Neuron (in vitro differentiated cells): ENCODE results near the gene ADGRV1.

Experiments
- H2AFZ ChIP-seq: one replicate; pipeline ENCODE4 v1.6.1; 2013; ENCODE audit warnings: low read depth, mild to moderate bottlenecking, inconsistent platforms, low read length, moderate library complexity
- H3K27me3 ChIP-seq: one replicate; pipeline ENCODE4 v1.6.1; 2013; ENCODE audit warnings: low read length; ENCODE audit not compliant: insufficient read depth
- H3K36me3 ChIP-seq: one replicate; pipeline ENCODE4 v1.6.1; 2013; ENCODE audit warnings: low read length; ENCODE audit not compliant: insufficient read depth
- H3K4me1 ChIP-seq: one replicate; pipeline ENCODE4 v1.6.1; 2013; ENCODE audit warnings: low read length; ENCODE audit not compliant: insufficient read depth
- H3K4me3 ChIP-seq: 2 replicates; pipeline ENCODE4 v1.5.1; 2013; ENCODE audit warnings: mild to moderate bottlenecking, low read length, moderate library complexity
- H3K9me3 ChIP-seq: one replicate; pipeline ENCODE4 v1.6.1; 2013; ENCODE audit warnings: low read length

Gene ADGRV1

GRCh38 chr5:91175708-91176107 lies 617.1 kb downstream of the ADGRV1 start:
- Histone ChIP-seq H3K4me3 (no peak overlapping the region), H3K9me3 (no peaks in the 10 kb centered on the region), H2AFZ (no peak overlapping the region), H3K36me3 (no peaks in the 10 kb centered on the region), H3K27me3 (no peaks in the 10 kb centered on the region), H3K4me1 (peaks cover 14% of the 10 kb centered on the region)

- no peaks in the 10 kb centered on the region for H3K9me3 ChIP-seq
- no peak overlapping the region for H2AFZ ChIP-seq
- no peak overlapping the region for H3K4me3 ChIP-seq
- H3K36me3 ChIP-seq = no peaks in the 10 kb centered on the region
- no peaks in the 10 kb centered on the region for H3K27me3 ChIP-seq
- peaks cover 14% of the 10 kb centered on the region for H3K4me1 ChIP-seq
These were observed 617.9 kb downstream of the ADGRV1 start for GRCh38 chr5:91176288-91177016.

DNA sequence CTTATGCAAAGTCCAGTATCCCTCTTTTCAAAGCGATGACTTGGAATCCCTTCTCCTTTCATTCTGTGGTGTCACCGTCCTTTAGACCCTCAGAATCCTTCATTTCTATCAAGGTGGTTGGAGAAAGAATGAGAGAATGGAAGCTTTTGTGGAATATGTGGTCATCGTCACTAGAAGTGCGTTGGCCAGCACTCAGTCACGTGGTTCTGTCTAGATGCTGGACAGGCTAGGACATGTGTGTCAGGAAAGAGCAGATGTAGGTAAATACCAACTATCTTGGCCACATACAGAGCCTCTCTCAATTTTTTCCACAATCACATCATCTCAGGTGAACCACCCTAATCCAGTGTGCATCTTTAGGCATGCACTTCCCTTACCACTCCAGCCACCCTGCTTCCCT lies 618.5 kb downstream of the ADGRV1 start:
- no peak overlapping the region for H3K4me3 ChIP-seq
- H3K4me1 ChIP-seq = peaks cover 14% of the 10 kb centered on the region
- H2AFZ ChIP-seq = no peak overlapping the region
- H3K9me3 ChIP-seq = no peaks in the 10 kb centered on the region
- no peaks in the 10 kb centered on the region for H3K27me3 ChIP-seq
- H3K36me3 ChIP-seq = no peaks in the 10 kb centered on the region

DNA sequence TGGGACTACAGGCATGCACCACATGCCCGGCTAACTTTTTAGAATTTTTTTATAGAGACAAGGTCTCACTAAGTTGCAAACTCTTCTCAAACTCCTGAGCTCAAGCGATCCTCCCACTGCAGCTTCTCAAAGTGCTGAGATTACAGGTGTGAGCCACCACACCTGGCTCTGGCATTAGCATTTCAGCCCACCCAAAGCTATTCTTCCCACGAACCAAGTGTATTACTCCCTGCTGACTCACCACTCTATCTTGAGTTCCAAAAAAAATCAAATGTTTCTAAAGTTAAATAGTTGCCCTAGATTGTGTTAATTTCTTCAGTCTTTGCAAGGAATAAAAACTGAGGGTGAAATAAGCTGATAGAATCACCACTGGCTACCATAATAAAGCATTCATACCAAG lies 619.0 kb downstream of the ADGRV1 start:
- Histone ChIP-seq H3K27me3 (no peaks in the 10 kb centered on the region), H3K4me3 (no peak overlapping the region), H3K9me3 (no peaks in the 10 kb centered on the region), H2AFZ (no peak overlapping the region), H3K4me1 (peaks cover 14% of the 10 kb centered on the region), H3K36me3 (no peaks in the 10 kb centered on the region)

GRCh38 chr5:91178461-91178860 lies 619.9 kb downstream of the ADGRV1 start:
- Histone ChIP-seq H3K36me3 (no peaks in the 10 kb centered on the region), H3K4me1 (peaks cover 14% of the 10 kb centered on the region), H3K27me3 (no peaks in the 10 kb centered on the region), H2AFZ (no peak overlapping the region), H3K4me3 (no peak overlapping the region), H3K9me3 (no peaks in the 10 kb centered on the region)

DNA sequence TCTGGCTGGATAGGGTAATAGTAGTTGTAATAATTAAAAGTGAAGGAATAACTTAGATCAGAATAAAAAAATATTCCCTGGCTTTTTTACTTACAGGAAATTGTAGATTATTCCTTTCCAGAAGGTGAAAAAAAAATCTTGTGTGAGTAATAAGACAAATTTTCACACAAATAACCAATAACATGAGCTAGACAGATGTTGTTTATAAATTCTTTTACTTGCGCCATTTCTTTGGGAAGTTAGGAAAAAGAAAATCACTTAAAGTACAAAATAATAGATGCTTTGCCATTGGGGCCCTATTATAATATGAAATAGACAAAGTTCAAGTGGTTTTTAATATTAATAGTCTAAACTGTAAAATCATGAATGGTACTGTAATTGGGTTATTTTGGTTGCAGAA lies 620.4 kb downstream of the ADGRV1 start:
- H3K9me3 ChIP-seq = no peaks in the 10 kb centered on the region
- H2AFZ ChIP-seq = no peak overlapping the region
- H3K4me1 ChIP-seq = peaks cover 14% of the 10 kb centered on the region

DNA sequence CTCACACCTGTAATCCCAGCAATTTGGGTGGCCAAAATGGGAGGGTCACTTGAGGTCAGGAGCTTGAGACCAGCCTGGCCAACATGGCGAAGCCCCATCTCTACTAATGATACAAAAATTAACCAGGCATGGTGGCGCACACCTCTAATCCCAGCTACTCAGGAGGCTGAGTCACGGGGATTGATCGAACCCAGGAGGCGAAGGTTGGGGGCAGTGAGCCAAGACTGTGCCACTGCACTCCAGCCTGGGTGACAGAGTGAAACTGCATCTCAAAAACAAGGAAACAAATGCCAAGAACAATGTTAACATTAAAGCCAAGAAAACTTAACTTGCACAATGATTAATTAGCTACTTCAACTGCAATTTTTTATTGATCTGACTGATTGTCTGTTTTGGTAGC lies 621.9 kb downstream of the ADGRV1 start:
- H2AFZ ChIP-seq = no peak overlapping the region
- H3K9me3 ChIP-seq = no peaks in the 10 kb centered on the region
- no peak overlapping the region for H3K4me3 ChIP-seq
- H3K4me1 ChIP-seq = peaks cover 12% of the 10 kb centered on the region
- no peaks in the 10 kb centered on the region for H3K27me3 ChIP-seq
- no peaks in the 10 kb centered on the region for H3K36me3 ChIP-seq

More for the DNA sequence above, 620.4 kb downstream of the ADGRV1 start:
- Histone ChIP-seq H3K27me3 (no peaks in the 10 kb centered on the region), H3K4me3 (no peak overlapping the region), H3K36me3 (no peaks in the 10 kb centered on the region)

DNA sequence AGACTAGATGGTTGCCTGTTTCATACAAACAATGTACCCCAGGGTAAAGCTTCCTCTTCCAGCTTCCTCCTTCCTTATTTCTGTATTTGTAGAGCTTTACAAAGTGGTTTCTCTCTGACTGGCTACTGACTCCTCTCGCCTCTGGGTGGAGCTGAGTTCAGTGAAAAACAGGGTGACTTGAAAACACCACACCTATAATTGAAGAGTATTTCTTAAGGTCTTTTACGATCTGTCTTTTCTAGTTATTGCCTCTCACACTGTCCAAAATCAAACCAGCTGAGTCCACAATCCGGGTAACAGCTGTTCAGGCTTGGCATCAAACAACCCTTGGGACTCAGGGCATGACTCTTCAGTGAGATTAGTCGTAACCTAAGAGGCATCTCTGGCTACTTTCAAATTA lies 624.2 kb downstream of the ADGRV1 start:
- no peaks in the 10 kb centered on the region for H3K36me3 ChIP-seq
- H2AFZ ChIP-seq = no peak overlapping the region
- no peak overlapping the region for H3K4me3 ChIP-seq
- no peaks in the 10 kb centered on the region for H3K4me1 ChIP-seq
- no peaks in the 10 kb centered on the region for H3K27me3 ChIP-seq
- no peaks in the 10 kb centered on the region for H3K9me3 ChIP-seq

DNA sequence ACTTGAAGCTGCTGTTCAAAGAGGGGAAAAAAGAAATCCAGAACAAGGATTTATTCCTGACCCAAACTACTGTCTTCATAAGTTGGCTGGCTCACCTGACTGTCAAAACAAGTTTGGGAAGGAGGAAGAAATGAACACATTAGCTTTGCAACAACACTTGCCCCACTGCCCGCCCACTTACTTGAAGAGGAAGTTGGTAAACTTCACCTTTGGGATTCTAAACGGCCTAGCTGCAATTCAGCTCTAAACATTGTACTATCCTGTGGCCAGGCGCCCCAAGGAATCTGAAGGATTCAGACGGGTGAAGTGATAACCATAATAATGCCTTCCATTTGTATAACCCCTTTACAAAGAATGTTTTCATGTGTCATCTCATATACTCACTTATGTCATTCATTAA lies 625.1 kb downstream of the ADGRV1 start:
- H3K4me1 ChIP-seq = no peaks in the 10 kb centered on the region
- no peaks in the 10 kb centered on the region for H3K9me3 ChIP-seq
- H3K36me3 ChIP-seq = no peaks in the 10 kb centered on the region
- H3K27me3 ChIP-seq = no peaks in the 10 kb centered on the region
- no peak overlapping the region for H3K4me3 ChIP-seq
- H2AFZ ChIP-seq = no peak overlapping the region

DNA sequence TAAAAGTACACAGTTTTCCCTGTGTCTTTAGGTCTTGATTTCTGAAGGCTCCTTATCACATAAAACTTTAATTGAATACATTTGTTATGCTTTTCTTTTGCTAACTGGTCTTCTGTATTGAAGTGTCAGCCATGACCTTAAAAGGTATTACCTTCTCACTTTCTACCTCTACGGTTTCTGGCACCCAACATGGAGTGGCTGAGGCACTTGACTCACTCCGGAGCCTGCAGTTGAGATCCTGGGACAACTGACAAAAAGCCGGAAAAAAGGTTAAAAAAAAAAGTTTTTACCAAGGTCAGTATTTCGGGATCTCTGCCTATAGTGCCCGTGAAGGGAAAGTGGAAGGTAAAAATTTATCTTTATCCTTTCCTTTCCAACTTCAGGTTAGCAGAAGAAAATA lies 627.5 kb downstream of the ADGRV1 start:
- Histone ChIP-seq H3K36me3 (no peaks in the 10 kb centered on the region), H2AFZ (no peak overlapping the region), H3K4me1 (peaks cover 10% of the 10 kb centered on the region), H3K4me3 (no peak overlapping the region), H3K27me3 (no peaks in the 10 kb centered on the region), H3K9me3 (no peaks in the 10 kb centered on the region)

DNA sequence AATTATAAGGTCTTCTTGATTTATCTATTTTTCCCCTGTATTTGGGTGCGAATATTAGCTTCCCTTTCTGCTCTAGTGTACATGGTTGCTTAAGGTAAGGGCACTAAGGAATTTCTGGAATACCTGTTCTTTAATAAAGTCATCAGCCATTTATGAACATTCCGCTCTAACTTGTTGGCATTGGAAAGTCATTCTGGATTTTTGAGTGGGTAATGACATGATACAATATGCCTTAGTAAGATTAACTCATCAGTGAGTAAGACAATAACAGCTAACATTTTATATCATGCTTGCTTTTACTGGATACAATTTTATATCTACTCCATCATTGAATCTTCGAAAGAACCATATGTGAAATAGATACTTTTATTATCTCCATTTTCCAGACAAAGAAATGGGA lies 628.4 kb downstream of the ADGRV1 start:
- Histone ChIP-seq H3K4me1 (peaks cover 10% of the 10 kb centered on the region), H3K4me3 (no peak overlapping the region), H2AFZ (no peak overlapping the region), H3K36me3 (no peaks in the 10 kb centered on the region), H3K9me3 (no peaks in the 10 kb centered on the region), H3K27me3 (no peaks in the 10 kb centered on the region)

DNA sequence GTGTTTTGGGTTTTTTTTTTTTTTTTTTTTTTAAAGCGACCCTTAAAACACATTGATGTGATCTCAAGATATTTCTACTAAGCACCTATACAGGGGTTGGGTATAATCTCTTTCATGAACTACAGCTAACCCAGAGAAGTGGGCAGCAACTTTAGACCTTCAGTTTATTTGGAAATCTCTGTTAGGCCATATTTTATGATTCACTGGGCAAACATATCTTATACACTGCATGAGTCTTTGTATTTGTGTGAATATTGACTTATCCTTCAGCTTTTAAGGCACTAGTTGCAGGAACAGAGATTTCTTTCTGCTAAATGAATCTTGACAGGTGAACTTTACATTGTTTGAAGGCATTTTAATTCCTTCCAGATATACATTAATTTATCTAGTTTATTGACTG lies 630.2 kb downstream of the ADGRV1 start:
- Histone ChIP-seq H3K4me1 (peaks cover 10% of the 10 kb centered on the region), H3K9me3 (no peaks in the 10 kb centered on the region), H3K36me3 (no peaks in the 10 kb centered on the region), H3K4me3 (no peak overlapping the region), H2AFZ (no peak overlapping the region), H3K27me3 (no peaks in the 10 kb centered on the region)

- no peaks in the 10 kb centered on the region for H3K9me3 ChIP-seq
- peaks cover 10% of the 10 kb centered on the region for H3K4me1 ChIP-seq
- H3K4me3 ChIP-seq = no peak overlapping the region
- H3K27me3 ChIP-seq = no peaks in the 10 kb centered on the region
- peak overlapping the region; percentile 19 for H2AFZ ChIP-seq
- no peaks in the 10 kb centered on the region for H3K36me3 ChIP-seq
These were observed 631.1 kb downstream of the ADGRV1 start for GRCh38 chr5:91189480-91190313.
